Measurements from ENCODE around the gene MPO.

DNA sequence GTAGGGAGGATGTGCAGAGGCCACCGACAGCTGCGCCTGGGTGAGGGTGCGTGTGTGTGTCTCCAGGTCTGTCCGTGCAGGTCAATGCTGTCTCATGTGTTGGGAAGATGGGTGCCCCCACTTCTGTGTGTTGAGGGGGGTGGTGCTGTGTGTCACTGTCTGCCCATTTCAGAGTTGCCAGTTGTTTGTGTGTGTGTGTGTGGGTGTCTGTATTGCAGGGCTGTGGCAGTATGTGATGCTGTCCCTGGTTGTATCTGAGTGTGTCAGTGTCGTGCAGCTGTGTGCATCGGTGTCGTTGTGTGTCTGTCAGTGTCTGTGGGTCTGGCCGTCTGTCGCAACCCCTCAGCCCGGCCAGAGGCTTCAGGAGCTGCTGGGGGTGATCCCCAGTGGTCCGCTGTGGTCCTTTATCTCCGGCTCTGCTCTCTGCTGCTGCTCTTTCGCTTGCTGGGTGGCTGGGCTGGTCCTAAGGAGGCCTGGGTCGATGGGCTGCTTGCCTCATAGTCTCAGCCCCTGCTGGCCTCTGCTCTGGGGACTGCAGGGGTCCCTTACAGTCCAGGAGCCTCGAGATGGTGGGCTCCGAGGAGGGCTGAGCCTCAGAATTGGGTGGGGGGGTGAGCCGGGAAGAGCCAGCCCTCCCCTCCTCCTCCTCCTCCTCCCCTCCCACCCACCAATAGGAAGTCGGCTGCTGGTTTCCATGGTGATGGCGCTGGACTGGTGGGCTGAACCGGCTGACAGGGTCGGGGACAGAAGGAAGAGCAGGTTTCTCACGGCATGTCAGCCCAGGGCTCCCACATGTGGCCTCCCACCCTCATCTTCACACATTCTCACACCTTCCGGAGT, 47.7 kb upstream of the MPO start, which contains the start of gene TSPOAP1:
- TF ChIP-seq, protein P1, sequence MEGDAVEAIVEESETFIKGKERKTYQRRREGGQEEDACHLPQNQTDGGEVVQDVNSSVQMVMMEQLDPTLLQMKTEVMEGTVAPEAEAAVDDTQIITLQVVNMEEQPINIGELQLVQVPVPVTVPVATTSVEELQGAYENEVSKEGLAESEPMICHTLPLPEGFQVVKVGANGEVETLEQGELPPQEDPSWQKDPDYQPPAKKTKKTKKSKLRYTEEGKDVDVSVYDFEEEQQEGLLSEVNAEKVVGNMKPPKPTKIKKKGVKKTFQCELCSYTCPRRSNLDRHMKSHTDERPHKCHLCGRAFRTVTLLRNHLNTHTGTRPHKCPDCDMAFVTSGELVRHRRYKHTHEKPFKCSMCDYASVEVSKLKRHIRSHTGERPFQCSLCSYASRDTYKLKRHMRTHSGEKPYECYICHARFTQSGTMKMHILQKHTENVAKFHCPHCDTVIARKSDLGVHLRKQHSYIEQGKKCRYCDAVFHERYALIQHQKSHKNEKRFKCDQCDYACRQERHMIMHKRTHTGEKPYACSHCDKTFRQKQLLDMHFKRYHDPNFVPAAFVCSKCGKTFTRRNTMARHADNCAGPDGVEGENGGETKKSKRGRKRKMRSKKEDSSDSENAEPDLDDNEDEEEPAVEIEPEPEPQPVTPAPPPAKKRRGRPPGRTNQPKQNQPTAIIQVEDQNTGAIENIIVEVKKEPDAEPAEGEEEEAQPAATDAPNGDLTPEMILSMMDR (IDR thresholded peaks at IDR 0.05), result no peak
- no peak for TF ChIP-seq EZH2 (IDR thresholded peaks at IDR 0.05; ENCODE audit: borderline replicate concordance, insufficient read depth, low read depth, low read length, poor library complexity, severe bottlenecking)
